HG03439 (cell line): Measurements from ENCODE around the gene CLDN3.
"Not testable (repeated sequence)": the region's sequence is repeated elsewhere in the genome, so short reads cannot be mapped to it uniquely, and the experiment has no call there.

Experiments used
- ATAC-seq: cut with Tn5 transposase; IDR thresholded peaks from one replicate; pipeline ENCODE4 v1.9.1; 2021; ENCODE audit warnings: mild to moderate bottlenecking, moderate library complexity; ENCODE audit not compliant: unreplicated experiment

CLDN3 gene

DNA sequence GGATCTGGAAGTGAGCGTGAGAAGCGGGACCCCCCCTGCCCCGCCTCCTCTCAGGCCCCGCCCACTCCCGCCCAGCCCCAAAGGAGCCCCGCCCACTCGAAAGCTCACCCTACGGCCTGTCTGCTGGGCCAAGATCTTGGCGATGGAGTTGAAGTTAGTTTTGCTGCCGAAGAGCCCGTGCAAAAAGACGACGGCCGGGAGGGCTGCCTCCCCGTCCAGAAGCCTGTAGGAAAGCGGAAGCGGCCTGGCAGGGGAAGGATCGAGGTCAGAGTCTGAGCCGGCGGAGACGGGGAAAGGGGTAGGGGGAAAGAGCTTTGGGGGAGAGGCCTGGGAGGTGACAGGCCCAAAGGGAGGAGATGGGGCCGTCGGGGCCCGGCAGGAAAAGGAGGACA lies 31.9 kb downstream of the CLDN3 start:
- ATAC-seq = no peak

DNA sequence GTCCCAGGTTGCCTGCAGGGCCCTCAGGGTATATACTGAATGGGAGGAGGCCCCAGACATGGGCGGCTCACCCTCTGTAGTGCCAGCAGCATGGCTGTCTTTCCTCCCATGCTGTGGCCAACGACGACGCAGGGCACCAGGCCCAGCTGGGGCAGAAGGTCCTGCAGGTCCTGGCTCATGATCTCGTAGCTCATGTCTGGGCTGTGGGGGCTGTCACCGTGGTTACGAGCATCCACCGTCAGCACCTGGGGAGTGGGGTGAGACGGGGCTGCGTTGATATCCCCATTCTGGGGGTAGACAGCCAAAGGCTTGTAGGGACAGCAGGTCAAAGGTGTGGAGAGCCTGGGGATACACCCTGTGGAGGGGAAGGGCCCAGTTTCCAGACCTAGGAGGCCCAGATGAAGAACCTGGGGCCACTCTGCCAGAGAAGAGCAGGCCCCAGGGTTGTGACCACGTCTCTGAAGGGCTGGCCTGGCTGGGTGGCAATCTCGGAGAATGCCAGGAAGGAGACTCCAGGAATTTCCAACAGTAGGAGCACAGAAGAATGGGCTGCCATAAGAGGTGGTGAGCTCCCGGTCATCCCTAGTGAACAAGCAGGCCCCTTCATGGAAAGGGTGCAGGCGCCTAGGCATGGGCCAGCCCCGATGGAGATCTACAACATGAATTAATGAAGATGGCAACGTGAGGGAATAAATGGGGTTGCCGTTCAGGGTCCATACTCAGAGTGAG lies 32.4 kb downstream of the CLDN3 start:
- ATAC-seq = no peak

DNA sequence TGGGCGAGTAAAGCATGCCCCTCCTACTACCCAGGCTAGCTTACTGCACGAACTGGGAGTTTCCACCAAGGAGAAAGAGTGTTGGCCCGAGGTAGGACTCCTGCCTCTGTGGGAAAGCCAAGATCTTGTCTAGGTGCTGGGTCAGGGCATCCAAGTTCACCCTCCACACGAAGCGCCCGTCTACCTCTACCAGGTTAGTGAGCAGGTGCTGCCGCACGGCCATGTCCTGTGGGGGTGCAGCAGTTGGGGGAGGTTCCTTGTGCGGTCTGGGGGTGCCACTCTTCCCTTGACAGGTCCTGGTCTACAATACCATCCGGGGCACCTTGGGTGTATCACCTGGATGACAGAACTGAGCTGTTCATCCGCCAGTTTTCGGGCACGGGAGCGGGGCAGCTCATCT lies 33.2 kb downstream of the CLDN3 start:
- ATAC-seq = no peak

DNA sequence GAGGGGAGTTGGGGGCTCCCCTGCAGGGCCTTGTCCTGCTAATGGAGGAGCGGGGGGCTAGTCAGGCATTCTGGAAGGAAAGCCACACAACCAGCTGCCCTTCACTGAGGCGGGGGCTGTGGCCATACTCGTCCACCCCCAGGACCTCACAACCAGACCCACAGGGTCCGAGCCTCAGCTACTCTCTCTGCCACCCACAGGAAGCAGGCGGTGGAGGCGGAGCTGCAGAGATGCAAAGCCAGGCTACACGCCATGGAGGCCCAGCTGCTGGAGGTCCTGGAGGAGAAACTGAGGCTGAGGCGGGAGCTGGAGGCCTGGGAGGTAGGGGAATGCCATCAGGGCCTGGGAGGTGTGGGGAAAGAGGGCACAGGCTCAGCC lies 34.6 kb downstream of the CLDN3 start:
- no peak for ATAC-seq

DNA sequence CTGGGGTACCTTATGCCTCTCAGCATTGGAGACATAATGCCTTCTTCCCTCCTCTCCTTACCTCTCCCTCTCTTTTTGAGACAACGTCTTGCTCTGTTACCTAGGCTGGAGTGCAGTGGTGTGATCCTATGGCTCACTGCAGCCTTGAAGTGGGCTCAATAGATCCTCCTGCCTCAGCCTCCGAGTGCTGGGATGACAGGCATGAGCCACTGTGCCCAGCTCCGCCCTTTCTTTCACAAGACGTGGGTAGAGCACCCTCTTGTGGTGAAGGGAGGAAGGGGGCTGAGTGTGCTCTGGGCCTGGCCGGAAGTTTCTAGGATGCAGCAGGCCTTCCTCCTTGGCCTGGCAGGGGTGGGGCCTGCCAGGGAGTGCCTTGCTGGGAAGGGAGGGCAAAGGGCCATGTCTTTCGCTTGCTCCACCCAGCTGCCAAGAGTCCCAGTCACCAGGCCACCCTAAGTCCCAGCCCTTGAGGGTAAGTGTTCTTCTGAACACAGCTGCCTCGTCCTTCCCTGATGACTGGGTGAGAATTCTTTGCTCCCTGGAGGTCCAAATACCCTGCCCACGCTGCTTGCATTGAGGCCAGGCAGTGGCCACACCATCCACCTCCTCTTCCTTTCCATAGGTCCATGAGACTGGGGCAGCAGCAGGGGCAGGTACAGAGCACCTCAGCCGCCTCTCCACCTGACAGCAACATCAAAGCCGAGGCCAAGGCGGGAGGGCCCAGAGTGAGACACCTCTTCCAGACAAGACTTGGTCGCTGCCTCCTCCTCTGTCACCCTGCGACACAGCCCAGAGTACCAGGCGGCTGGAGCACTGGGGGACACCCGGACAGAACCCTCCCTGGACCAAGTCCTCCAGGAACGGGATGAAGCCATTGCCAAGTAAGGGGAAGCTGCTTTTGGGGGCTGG lies 35.2 kb downstream of the CLDN3 start:
- no peak for ATAC-seq

DNA sequence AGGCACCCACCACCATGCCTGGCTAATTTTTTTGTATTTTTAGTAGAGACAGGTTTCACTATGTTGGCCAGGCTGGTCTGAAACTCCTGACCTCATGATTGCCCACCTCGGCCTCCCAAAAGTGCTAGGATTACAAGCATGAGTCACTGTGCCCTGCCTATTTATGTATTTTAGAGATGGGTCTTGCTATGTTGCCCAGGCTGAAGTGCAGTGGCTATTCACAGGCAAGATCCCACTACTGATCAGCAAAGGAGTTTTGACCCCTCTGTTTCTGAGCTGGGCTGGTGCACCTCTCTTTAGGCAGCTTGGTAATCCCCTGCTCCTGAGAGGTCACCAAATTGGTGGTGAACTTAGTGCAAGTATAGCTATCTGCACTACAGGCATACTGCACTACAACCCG lies 37.7 kb downstream of the CLDN3 start:
- ATAC-seq = no peak

DNA sequence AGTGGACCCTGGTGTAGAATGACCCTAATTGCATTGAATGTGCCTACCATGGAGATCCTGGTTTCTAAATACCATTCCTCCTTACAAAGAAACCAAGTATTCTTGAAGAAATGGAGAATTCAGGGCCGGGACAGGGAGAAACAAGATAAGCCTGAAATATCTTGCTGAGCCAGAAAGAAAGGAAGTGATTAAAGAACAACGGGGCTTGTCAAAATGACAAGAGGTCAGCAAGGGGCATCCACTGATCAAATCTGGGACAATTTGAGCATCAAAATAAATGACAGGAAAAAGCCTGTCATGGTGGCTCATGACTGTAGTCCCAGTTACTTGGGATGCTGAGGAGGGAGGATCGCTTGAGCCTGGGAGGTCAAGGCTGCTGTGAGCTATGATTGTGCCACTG lies 39.6 kb downstream of the CLDN3 start:
- ATAC-seq = no peak

DNA sequence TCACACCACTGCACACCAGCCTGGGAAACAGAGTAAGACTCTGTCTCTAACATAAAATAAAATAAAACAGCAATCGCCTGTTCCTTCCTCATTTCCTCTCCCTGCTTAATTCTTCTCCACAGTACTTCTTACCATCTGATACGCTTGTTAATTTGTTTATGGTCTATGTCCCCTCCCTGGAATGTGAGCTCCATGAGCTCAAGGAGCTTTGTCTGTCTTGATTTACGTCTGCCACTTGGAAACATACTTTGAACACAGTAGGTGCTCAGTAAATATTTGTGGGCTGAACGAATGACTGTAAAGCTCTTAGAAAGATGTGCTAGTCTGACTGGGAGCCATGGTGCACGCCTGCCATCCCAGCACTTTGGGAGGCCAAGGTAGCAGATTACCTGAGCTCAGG lies 41.5 kb downstream of the CLDN3 start:
- ATAC-seq = no peak

DNA sequence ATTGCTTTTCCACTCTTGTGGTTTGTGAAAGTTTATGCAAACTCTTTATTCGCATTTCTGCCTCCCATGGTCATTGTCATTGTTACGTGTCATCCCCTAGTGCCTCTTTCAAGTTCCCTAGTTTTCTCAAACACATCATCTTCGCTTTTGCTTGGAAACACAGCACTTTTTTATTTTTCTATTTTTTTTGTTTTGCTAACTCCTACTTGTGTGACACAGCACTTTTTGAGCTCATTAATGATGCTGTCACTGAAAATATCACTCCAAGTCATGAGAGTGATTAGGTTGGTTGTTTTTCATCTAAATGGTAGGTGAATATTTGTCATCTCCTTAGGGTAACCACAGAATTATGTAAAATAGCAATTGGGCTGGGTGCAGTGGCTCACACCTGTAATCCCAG lies 42.1 kb downstream of the CLDN3 start:
- no peak for ATAC-seq

DNA sequence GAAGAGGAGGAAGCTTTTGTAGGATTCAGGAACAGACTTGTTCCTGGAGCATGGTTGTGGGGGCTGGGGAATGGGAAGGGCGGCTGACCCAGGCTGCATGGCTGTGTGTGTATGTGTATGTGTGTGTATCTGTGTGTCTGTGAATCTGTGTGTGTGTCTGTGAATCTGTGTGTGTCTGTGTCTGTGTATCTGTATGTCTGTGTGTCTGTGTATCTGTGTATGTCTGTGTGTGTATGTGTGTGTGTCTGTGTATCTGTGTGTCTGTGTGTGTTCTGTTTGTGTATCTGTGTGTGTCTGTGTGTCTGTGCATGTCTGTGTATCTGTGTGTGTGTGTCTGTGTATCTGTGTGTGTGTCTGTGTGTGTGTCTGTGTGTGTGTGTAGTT lies 44.0 kb downstream of the CLDN3 start:
- ATAC-seq = no peak

DNA sequence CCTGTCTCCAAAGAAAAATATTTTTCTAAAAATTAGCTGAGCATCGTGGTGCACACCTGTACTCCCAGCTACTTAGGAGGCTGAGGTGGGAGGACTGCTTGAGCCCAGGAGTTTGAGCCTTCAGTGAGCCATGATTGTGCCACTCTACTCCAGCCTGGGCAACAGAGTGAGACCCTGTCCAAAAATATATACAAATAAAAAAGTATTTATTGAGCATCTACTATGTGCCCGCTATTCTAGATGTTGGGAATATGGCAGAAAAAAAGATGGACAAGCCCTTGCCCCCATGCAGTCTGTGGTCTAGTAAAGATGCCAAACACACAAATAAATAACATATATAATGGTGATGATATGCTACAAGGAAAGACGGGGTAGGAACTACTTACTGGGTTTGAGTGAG lies 46.3 kb downstream of the CLDN3 start:
- no peak for ATAC-seq

DNA sequence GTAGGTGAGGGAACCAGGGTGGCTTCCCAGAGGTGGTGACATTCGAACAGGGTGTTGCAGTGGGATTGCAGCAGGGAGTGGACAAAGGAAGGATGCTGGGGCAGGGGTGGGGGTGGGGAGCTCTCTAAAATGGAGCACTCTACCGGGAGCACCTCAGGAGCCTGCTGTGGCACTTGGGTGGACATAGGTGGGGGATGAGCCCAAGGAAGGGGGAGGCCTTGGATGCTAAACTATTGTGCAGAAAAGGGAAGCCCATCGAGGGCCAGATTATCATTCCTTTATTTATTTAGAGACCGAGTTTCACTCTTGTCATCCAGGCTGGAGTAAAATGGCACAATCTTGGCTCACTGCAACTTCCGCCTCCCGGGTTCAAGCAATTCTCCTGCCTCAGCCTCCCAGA lies 47.3 kb downstream of the CLDN3 start:
- ATAC-seq = no peak

DNA sequence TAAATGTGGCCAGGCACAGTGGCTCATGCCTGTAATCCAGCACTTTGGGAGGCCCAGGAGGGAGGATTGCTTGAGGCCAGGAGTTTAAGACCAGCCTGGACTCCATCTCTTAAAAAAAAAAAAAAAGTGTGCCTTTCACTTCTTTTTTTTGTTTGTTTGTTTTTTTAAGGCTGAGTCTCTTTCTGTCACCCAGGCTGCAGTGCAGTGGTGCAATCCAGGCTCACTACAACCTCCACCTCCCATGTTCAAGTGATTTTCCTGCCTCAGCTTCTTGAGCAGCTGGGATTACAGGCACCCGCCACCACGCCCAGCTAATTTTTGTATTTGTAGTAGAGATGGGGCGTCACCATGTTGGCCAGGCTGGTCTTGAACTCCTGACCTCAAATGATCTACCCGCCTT lies 47.9 kb downstream of the CLDN3 start:
- not testable (repeated sequence) for ATAC-seq

DNA sequence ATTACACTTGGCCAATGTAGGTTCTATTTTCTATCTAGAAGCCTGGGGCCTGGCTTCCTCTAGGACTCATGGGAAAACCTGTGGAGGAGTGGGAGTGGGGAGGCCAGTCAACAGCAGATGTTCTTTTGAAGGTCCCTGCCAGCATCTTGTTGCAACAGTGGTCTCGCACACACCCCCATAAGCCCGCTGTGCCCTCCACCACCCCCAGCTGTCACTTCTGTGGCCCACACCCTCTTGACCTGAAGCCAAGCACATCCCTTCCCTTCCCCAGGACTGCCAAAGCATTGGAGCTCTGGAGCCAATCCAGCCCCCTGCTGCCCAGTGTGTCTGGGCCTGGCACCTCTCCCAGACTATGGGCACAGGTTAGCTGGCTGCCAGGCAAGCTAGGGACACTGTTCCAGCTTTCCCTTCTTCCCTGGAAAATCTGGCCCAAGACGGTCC lies 48.7 kb downstream of the CLDN3 start:
- no peak for ATAC-seq

DNA sequence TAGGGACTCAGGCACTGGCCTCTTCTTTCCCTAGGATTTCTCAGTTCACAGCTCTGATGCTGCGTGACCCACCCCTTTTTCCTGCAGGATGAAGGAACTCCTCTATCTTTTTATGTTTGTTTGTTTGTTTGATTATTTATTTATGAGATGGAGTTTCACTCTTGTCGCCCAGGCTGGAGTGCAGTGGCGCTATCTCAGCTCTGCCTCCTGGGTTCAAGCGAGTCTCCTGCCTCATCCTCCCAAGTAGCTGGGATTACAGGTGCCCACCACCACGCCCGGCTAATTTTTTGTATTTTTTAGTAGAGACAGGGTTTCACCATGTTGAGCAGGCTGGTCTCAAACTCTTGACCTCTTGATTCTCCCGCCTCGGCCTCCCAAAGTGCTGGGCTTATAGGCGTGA lies 49.6 kb downstream of the CLDN3 start:
- not testable (repeated sequence) for ATAC-seq

DNA sequence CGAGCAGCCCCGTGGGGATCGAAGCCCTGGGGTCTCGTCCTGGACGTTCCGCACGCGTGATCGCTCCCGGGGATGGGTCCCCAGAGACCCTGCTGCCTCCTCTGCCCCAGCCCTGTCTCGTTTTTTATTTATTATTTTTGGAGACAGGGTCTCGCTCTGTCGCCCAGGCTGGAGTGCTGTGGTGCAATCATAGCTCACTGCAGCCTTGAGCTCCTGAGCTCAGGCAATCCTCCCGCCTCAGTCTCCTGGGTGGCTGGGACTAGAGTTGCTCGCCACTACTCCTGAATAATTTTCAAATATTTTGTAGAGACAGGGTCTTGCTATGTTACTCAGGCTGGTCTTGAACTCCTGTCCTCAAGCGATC lies 50.3 kb downstream of the CLDN3 start:
- no peak for ATAC-seq
